ENCODE measurements around the gene SFRP4. TPM values are rescaled to one million over a fixed set of nuclear protein-coding genes. Genes with fewer than 3 reads are reported as not detected.
"Not testable (repeated sequence)": the region's sequence is repeated elsewhere in the genome, so short reads cannot be mapped to it uniquely, and the experiment has no call there.

The SFRP4 gene
- 1.0 TPM for total RNA-seq
- long read RNA-seq, partial matches to known transcripts: 0 of 2 reads
- long read RNA-seq, other reads (novel, unspliced or antisense): 0 of 2 reads

DNA sequence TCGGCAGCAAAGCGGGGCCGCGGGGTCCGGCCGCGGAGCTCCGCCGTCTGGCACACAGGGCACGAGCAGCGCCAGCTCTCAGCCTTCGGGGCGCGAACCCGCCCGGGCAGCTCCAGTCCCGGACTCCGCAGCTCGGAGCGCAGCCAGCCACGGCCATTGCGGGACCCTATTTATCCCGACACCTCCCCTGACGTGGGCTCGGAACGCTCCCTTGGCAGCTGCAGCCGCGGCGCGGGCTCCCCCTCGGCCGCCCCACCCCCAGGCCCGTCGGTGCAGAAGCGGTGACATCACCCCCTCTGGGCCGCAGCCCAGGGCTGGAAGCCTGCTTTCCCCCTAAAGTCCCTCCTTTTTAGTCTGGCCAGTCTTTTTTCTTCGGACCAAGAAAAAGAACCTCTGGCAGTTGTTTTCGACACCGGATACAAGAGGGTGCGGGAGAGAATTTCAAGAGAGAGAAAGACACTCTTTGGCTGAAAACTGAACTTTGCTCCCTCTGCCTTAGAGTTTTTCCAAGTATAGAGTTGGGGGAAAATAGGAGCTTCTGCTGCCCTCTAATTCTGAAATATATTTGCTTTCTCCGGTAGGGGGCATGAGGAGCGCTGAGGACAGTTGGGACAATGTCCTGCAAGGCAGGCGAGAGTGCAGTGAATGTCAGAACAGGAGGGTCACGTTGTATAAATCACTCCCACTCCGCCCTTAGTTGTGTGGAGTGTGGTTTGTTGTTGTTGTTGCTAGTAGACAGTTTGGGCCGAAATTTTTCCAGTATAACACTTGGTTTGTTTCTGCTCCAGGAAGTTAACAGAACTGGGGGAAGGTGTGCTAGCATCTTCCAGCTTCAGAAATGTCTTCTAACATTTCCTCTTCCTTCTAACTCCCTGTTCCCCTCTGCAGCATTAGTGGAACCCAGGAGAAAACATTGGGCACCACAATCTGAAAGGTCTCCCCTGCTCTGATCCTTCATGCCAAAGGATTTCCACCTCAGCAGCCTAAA is at the start of gene SFRP4:
SFRP4 (minus strand) TSS at position 145 of the 988 bp plus-strand sequence. CDS start 280 bp downstream, outside the sequence.
- ATAC-seq (peak; percentile 62), DNase-seq (peak; percentile 78)
- intact Hi-C loops (cut with micrococcal nuclease): loop anchor here (10.0 kb wide), 1 partner anchor 188 kb away; no protein-coding TSS in a partner anchor

- DNase-seq: no peak
- intact Hi-C loops (cut with micrococcal nuclease): no loop called here
- ATAC-seq: no peak
Measured at GRCh38 chr7:37964196-37964595, 47.6 kb upstream of the SFRP4 start.

DNA sequence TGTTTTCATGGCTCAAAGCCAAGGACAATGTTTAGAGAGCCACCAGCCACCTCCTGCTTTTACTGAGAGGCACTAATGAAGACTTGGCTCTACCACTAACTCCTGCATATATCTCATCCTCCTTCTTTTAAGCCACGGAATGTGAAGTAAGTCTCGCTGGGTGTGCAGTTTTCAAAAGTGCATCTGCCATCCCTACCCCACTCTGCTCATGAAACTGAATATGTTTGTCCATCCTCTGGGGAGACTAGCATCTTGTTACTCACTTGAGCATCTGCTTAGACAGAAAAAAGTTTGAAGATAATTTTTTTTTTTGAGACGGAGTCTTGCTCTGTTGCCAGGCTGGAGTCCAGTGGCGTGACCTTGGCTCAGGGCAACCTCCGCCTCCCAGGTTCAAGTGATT is 44.6 kb upstream of the SFRP4 start:
- ATAC-seq (no peak), DNase-seq (no peak)
- intact Hi-C loops (cut with micrococcal nuclease): no loop called here

DNA sequence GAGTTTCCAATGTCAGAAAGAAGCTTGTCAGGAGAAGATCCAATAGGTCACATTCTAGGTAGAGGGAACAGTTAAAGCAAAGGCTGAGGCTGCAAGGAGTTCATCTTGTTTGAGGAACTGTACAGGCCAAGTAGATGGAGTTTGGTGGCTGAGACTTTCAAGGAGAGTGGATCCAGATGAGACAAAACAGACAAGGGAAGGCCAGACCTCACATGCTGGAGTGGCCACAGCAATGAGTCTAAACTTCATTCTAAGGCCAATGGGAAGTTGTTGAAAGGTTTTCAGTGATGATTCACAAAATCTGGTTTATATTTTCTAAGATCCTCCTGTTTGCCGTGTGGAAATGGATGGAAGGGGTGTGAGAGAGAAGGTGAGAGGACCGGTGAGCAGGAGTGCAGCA is 43.9 kb upstream of the SFRP4 start:
- intact Hi-C loops (cut with micrococcal nuclease): no loop called here
- no peak for DNase-seq
- ATAC-seq: no peak

DNA sequence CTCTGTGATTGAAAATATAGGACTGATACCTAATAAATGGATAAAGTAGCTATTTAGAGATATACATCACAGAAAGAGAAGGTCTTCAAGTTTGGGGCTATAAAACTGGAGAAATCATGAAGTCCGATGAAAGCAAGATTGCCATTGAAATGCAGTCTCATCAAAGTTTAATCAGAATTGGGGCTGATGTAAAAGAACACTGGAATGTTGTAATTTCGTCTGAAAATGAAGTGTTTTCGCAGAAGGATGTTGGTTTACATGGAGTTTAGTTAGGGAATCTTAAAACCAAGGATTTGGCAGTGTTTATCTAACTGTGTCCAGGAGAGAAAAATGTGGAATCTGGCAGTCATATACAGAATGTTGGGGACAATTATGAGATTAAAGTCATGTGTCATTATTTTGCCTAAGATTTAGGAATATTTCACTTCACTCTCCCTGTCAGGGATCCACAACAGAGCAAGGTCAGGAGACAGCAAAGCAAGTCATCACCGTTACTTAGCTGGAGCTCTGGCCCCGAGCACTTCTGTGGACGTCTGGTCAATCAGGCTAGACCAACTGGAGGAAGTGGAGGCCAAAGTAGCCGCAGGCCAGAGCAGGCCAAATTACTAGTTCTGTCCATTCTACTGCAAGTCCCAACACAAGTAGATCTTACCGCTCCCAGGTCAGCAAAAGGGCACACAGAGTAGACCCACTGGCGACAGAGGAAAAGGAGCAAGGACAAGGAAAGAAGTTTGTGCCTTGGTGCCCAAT is 40.8 kb upstream of the SFRP4 start:
- intact Hi-C loops (cut with micrococcal nuclease): no loop called here
- DNase-seq (no peak), ATAC-seq (no peak)

DNA sequence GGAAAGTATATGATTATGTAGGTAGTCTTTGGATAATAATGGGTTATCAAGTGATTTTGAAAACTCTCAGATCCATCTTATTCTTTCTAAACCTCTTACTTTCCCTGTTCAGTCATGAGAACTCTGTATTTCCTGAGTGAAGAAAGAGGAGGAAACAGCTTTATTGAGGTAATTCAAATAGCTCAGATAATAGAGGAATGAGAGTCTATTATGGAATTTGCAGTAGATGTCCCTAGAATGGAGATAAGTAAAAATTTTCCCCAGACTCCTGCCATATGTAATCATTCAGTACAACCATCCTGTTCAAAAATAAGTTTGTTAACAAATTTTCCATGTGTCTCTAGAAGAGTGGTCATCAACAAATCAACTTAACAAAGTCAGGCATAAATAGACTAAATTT is 40.2 kb upstream of the SFRP4 start:
- intact Hi-C loops (cut with micrococcal nuclease): no loop called here

GRCh38 chr7:37954217-37954616 is 37.6 kb upstream of the SFRP4 start:
- ATAC-seq; DNase-seq; intact Hi-C loops (cut with micrococcal nuclease): not testable (repeated sequence)

More for the DNA sequence above, 40.2 kb upstream of the SFRP4 start:
- no peak for DNase-seq
- ATAC-seq: no peak

DNA sequence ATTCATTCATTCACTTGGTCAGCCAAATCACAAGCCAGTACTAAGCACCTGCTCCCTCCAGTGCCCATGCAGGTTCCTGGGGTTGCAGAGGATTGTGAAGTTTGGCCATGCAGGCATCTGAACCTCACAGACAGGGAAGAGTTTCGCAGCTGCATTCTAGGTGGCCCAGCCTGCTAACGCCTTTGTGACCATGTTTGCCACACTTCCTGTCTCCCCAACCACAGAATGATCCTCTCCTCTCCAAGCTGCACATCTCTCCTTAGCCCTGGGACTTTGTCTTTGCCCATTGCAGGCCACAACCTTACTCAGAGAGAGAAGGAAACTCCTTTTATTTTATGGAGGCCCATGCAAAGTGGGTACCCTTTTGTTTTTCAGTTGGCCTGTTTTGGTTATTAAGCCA is 35.6 kb upstream of the SFRP4 start:
- ATAC-seq: no peak
- DNase-seq: no peak
- intact Hi-C loops (cut with micrococcal nuclease): no loop called here

DNA sequence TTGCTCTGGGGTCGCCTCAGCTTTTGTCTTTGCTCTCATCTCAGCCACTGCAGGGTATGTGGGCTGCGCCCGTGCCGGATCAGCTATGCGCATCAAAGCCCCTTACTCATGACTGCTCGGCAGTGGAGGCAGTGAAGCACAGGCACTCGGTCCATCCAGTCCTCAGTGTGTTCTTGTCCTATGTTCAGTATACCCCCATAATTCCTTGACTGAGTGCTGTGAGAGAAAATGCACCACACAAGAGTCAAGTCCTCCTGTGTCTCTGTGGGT is 31.3 kb upstream of the SFRP4 start:
- intact Hi-C loops (cut with micrococcal nuclease): no loop called here
- ATAC-seq (no peak), DNase-seq (no peak)

- ATAC-seq (peak; percentile 65), DNase-seq (no peak)
- intact Hi-C loops (cut with micrococcal nuclease): no loop called here
Measured at GRCh38 chr7:37947138-37947940, 30.7 kb upstream of the SFRP4 start.

- intact Hi-C loops (cut with micrococcal nuclease): no loop called here
- DNase-seq (no peak), ATAC-seq (no peak)
Measured at GRCh38 chr7:37945336-37945735, 28.7 kb upstream of the SFRP4 start.

DNA sequence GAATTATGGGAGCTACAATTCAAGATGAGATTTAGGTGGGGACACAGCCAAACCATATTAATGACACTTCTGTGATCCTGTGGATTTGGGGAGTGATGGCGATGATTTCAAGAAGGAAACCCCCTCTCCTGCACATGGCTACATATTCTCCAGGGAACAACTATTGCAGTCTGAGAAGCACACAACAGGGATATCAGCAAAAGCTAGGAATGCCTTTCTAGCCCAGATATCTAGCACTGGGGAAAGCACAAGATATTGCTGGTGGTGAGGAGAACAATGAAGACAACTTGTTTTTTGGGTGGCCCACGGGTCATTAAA is 28.1 kb upstream of the SFRP4 start:
- no peak for ATAC-seq
- intact Hi-C loops (cut with micrococcal nuclease): no loop called here
- no peak for DNase-seq

GRCh38 chr7:37943905-37944736 is 27.5 kb upstream of the SFRP4 start:
- intact Hi-C loops (cut with micrococcal nuclease): no loop called here
- ATAC-seq (peak; percentile 25), DNase-seq (peak; percentile 38)

- ATAC-seq (peak; percentile 97), DNase-seq (peak; percentile 89)
- intact Hi-C loops (cut with micrococcal nuclease): no loop called here
Measured at GRCh38 chr7:37942934-37943610, 26.5 kb upstream of the SFRP4 start.

DNA sequence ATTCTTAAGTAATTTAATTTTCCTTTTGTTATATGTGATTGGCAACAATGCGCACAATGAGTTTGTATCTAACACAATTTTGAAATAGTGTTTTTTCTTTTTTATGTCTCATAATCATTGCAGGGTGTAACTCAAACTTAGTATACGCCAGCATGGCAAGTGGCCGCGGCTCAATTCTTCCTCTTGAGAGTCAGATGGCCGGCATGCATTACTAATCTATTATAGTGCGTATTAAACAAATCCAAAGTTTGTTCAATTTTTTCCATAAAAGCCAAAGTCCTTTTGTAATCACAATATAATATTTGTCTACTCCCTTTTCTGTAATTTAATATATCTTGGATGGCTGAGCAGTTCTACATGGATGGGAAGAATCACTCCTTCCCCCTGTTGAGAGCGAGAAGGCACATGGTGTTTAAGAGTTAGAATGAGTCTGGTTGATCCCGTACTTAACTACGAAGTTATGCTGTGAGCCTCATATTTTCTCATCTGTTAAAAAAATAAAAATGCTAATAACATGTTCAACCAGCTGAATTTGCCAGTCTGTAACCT is 16.5 kb upstream of the SFRP4 start:
- ATAC-seq: no peak
- intact Hi-C loops (cut with micrococcal nuclease): no loop called here
- no peak for DNase-seq

DNA sequence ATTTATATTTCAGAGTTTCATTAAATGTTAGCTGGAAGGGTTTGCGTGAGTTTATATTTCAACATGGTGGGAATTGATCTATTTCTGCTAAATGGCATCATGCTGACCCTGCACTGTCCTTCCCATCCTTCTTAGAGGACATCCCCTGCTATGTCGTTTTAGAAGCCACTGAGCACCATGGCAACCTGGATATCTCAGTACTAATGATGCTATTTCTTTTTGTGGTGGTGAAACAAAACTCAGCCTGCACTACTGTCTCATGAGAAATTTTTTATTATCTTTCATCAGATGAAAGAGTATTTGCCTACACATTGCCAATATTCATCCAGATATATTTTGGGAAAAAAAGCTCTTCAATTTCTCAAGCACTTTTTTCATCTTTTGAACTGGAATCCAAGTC is 15.9 kb upstream of the SFRP4 start:
- ATAC-seq (no peak), DNase-seq (no peak)
- intact Hi-C loops (cut with micrococcal nuclease): no loop called here

- ATAC-seq: no peak
- intact Hi-C loops (cut with micrococcal nuclease): no loop called here
- DNase-seq: no peak
Measured at GRCh38 chr7:37930226-37930948, 13.8 kb upstream of the SFRP4 start.
